ENCODE measurements around the gene CAPZB.
A peak's percentile ranks its signal among the peaks of the same experiment; 100 is the strongest.

CAPZB gene

DNA sequence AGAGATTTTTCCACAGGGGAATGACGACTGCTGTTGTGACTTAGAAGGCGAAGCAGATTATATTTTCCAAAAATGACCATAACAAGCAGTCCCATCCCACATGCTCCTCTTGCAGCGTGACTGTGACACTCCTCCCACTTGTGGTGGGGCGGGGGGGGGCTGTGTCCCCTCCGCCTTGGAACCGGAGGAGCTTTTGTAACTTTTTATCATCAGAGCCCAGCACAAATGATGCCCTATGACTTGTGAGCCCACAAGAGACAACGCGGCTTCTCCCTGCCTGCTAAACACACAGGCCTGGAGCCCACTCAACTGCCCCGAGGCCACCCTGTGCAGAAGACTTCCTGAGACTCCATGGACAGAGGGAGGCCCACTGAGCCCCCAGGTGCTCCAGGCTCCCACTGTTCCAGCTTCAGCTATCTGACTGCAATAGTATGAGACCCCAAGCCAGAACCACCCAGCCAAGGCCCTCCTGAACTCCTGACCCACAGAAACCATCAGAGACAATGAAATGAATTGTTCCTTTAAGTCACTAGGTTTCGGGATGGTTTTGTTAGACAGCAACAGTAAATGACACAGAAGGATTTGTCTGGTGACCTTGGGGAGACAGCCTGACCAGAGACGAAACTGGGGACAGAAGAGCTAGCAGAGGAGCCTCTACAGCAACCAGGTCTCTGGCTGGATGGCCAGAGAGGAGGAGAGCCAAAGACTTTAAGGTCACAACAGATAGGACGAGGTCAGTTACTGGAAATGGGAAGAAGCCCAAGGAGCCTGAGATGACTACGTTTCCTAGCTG lies 58.8 kb downstream of the CAPZB start:
- no peak for DNase-seq

DNA sequence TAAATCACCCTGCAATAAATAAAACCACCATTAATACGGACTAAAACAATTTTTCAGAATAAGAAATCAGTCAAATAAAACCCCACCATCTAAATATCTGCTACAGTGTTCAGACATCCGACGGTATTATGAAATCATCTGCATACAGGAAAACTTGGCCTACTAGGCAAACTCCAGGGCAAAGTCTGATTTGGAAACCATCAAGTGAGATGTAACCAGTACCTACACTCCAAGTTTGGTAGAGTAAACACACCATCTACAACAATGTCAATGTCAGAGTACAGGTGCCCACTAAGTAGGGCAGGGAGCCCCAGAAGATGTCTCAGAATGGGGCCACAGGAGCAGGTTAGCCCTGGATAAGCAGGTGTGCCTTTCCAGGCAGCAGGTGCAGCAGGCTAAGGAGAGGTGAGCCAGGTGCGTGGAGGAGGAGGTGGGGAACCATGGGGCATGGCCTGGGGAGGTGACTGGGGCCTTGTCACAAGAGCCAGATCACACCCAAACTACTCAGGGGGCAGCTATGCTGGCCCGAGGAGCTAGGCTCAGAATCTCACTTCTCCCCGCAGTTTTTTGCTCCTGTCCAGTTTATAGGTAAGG lies 59.6 kb downstream of the CAPZB start:
- peak; percentile 18 for DNase-seq

DNA sequence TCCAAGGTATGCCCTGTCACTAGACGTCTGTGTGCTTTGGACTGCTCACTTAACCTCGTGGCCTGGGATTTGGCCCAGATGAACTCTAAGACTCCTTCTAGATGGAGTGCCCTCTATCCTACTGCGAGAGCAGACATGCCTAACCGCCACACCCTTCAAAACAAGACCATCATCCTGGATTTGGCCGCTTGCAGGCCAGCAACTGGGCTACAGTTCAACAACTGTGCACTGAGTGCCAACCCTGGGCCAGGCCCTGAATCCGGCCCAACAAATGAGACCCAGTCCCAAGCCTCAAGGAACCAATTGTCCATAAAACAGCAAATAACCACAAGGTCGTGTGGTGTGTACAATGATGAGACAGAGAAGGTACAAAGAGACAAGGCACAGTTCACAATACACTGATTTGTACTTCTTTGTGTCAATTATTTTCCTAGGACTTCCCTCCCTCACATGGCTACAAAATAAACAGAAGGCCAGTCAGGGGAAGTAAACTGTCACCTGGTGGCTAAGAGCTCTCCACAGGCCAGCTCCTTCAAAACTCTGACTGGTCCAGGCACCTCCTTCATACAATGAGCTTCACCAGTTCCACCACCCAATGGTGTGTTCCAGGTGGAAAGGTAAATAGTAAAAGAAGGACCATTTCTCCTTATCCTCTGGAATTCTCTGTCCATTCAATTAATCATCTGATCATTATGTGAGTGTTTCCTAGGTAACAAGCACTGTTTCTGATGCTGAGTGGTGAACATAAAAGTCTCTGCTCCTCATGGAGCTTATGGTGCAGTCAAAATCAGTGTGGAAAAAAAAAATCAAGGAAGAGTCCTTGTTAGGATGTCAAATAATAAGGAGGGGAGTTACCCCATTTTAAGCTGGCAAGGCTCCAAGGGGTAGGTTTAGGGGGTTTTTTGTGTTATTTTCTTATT lies 60.4 kb downstream of the CAPZB start:
- peak; percentile 68 for DNase-seq

DNA sequence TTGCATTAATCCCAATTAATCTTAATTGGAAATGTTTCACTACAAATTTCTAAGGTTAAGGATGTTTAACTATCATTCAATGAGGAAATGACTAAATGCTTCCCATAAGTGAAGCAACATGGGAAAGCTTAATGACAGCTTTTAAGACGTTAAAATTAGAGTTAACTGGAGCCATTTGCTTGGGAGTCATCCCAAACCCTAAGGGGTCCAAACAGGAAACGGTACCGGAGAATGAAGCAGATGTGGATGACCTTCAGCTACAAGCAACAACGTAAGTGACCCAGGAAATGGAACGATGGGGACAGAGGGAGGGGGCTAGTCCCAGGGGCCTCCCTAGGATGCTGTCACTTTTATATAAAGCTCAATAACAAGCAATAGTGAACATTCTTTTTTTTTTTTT lies 62.2 kb downstream of the CAPZB start:
- no peak for DNase-seq

DNA sequence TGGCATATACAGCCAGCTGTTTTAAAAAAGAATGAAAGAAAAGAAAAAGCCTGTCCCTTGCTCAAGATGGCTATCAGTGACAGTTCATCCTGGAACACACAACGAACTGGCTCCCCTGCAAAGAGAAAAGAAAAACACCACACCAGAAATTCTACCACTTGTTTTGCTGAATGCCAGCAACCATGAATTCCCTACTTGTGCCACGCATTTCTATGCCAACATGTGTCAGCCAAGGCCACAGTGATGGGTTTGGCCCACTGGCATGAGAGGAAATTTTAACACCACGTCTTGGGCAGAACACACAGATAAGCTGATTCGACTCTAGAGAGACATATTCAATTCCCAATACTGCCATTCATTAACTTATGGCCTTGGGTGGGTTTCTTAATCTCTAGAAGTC lies 64.0 kb downstream of the CAPZB start:
- DNase-seq: no peak

DNA sequence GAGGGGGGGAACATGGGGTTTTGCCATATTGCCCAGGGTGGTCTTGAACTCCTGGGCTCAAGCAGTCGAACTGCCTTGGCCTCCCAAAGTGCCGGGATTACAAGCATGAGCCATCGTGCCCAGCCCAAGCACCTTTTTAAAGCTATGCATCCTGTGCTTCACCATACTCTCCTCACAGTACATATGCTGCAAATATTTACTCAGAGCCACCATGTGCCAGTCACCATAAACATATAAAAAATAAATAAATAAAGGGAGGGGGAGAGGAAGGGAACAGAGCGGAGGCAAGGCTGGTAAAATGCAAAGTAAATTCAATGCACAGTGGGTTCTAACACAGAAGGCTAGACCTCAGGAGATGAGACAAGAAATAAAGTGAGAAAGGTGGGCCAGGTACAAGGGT lies 64.7 kb downstream of the CAPZB start:
- no peak for DNase-seq

DNA sequence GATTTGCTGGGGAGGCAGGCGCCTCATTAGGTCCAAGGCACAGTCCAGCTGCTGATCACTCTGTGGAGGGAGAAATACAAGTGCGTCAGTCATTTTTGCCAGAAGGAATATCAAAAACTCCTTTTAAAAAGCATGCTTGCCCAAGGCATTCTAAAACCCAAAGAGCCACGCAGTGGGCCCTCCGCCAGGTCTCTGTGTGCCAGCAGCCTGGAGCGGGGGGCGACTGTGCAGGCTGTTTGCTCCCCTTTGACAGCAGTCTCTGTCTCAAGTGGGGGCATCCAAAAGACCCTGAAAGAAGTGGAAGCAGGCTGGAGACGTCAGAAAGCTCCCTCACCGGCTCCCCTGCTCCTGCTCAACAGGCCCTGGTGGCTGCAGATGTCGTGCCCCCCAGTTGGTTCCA lies 65.6 kb downstream of the CAPZB start:
- DNase-seq: no peak

DNA sequence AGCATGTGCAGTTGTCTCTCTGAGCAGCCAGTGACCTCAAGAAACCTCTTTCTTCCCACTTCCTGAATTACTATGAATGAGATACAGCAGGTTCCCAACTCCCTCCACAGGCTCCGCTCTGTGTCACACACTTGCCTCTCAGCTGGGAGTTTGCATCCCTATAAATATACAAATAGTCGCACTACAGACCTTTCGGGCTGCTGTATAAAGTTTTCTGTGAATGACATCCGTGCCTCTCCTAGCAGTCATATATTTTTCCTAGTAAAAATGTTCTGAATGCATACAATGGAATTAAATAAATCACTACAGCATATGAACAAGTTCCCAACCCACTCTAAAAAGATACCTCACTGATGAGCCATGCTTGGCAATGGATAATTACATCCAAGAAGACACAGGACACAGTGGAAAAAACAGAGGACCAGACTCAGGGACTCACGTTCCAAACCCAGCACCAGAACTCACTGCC lies 66.8 kb downstream of the CAPZB start:
- DNase-seq: no peak

DNA sequence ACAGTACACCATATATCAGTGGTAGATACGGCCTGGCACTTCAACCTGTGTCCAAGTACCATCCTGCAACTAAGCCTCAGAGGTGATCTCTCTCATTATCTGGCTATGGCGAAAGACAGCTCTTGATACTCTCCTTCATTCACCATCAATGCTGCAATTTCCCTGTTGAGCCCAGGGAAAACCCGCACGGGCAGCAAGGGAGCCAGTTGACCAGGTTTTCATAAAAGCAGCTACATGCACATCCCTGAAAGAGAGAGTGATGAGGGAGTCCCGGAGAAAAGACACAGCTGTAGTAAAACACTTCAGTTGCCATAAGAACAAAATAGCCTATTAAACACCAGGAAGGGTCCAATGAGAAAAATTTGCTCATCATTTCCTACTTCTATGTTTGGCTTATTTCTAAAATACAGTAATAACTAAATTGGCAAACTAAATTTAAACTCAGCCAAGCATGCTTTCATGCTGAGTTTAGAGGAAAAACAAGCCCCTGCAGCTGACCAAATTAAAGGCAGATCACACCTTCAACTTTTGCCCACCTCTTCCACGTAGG lies 68.3 kb downstream of the CAPZB start:
- no peak for DNase-seq

DNA sequence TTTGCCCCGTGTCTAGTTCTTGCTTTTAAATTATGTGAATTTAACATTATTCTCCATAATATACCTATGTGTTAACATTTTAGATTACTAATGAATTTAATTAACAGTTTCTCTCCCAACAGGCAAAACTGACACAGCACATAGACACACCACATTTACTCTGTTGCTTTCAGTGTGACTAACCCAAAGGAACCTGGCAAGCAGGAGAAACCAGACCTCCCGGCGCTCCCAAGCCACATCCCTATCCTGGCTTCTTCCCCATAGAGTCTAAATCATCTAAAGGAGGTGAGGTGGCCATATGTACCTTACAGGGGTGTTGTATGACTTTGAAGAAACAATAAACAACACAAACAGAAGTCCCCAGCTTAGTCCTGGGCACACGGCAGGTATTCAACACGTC lies 69.2 kb downstream of the CAPZB start:
- DNase-seq: no peak

DNA sequence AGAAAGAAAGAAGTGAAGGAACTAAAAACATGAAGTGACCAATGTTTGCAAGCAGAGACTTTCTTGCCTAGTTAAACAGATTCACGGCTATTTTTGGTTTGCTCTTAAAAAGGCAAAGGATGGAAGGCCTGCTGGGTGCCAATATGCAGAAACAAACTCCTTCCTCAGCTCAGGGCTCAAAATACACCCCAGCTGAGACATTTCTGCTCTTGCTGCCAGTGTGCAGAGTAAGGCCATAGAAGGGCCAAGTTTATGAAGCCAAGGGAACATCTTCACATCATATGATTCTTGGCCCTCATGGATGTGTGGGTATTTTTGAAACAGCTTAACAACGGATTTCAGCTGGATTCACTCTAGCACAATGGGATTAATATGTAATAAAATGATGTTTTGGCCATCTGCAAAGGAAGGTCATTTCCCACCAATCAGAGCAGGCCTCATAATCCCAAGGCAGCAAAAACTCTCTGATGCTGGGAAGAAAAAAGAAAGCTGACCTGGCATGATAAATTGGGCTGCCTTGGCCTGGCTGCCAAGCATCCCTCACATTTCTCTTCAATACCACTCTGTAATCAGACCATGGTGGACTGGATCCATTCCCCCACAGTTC lies 70.7 kb downstream of the CAPZB start:
- DNase-seq: no peak

DNA sequence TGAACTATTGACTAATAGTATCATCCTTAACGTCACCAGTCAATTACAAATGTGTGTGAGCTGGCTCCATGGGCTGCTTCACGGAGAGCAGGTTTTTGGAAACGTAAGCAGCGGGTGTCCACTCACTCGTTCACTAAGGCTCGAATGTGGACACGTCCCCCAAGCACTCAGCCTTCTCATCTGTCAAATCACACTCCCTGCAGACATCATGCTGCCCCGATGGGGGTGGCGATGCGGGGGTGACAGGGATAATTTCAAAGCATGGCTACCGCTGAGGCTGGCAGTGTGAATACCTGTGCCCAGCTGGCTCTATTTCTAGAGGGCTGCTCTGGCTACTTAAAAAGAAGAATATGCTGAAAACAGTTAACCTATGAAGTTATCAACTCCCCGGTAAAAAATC lies 71.3 kb downstream of the CAPZB start:
- no peak for DNase-seq

DNA sequence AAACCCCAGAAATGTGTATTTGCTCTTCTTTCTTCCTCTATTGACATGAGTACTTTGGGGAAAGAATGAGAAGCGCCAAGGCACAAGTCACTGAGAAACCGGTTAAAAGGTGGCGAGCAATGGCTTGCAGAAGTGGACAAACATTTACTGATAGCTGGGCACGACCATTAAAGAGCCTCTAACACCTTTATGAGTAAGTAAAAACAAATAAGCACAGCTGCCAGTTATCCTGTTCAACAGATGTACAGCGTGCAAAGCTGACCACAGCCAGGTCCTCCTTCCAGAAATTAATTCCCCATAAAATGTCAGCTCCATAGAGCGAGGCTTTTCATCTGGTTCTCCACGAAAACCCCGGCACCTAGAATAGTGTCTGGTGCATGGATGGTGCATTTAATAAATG lies 72.7 kb downstream of the CAPZB start:
- DNase-seq: peak; percentile 11

DNA sequence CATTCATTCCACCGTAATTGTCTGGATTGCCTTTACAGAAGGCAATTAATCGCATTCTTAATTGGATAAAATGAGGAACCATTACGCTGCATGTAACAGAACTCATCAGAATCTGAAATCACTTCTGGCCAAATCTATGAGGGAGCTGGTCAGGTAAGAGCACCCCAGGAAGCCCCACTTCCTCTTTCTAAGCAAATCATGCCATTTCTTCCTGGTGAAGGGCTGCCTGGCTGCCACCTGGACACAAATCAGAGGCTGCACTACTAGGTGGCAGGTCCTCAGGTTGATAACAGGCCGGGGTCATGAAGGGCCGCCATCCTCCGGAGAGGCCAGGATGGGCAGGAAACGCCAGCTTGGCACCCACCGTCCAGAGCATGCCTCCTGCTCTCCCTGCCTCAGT lies 73.7 kb downstream of the CAPZB start:
- no peak for DNase-seq

DNA sequence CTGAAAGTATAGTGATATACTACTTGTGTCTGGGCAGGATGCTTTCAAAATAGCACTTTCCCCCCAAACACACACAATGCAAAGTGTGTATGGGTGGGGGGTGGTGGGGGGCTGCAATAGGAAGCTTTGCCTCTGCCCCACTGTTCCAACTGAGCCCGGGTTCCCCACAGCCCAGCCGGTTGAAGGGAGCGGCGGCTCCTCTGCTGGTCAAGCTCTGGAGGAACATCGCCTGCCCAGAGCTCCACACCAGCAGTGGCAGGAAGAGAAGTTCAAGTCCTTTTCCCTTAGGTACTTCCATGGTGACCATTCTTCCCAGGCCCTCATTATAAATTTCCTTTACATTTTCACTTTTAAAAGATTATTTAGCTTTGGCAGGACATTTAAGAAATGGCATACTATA lies 74.9 kb downstream of the CAPZB start:
- no peak for DNase-seq

DNA sequence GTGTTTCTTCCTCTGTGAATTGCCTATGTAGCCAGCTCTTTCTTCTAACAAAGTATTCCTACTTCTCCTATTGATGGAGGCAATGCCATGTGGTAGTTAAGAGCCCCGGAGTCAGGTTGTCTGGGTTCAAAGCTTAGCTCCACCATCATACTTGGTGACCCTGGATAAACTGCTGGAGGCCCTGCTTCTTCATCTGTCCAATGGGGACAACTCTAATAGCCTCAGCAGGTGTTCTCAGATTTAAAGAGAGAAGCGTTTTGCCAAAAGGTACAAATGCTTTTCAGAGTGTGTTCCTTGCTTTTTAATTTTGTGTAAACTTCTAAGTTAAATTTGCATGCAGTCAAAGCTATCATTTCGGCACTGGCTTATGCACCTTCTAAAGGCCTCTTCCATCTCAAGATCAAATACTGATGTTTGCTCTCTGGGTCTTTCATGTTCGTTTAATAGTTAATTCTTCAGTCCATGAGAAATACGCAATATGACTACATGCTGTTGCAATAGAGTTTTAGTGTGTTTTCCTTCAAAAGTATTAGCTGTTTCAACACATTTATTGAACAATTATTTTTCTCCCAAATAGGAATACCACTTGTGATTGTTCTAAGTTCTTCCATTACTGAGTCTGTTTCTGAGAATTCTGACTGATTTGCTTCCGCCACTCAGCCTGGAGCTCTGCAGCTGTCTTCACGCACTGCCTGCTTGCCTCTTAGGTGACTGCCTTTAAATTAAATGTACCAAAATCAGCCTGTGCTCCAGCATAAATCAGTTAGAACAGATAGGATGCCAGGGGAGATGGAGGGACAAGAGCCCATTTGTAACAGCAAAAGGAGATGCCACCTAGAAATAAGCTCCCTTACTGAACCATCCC lies 75.6 kb downstream of the CAPZB start:
- no peak for DNase-seq

DNA sequence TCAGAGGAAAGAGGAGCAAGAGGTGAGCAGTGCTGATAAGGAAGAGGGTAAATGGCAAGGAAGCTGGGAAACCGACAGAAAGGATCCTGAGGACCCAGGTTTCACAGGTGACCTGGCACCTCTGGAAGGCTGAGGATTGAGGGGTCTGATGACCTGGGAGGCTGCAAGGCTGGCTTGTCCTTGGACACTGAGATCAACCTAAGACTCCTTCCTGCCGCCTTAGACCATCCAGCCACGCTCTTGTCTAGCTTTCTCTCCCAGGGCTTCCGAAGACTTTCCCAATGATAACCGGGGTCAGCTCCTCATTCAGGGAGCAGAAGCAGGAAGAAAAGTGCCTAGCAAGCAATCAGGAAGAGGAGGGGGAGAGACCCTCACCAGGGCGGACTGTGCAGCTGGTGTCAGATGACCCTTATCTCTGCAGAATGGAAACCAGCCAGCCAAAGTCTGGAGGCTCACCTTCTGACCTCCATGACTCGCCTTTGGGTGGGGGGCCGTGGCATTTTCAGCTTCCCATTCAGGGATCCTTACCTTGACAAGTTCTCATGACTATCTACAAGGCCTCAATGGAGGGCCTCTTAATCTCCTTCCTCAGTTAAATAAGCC lies 77.7 kb downstream of the CAPZB start:
- DNase-seq: no peak

DNA sequence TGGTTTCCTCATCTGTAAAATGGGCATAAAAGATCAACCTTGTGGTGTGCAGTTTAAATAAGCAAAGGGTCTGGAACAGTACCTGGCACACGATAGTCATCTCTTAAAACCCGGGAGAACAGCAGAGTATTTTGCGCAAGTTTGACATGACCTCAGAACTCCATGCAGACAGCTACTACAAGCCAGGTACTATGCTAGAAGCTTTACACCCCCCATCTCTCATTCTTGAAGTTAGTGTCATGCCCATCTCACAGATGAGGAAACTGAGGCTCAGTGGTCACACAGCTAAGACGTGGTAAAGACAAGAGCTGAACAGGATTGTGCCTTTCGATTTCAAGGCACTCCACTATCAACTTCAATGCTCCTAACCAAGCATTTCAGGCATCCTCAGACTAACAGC lies 78.7 kb downstream of the CAPZB start:
- DNase-seq: no peak

DNA sequence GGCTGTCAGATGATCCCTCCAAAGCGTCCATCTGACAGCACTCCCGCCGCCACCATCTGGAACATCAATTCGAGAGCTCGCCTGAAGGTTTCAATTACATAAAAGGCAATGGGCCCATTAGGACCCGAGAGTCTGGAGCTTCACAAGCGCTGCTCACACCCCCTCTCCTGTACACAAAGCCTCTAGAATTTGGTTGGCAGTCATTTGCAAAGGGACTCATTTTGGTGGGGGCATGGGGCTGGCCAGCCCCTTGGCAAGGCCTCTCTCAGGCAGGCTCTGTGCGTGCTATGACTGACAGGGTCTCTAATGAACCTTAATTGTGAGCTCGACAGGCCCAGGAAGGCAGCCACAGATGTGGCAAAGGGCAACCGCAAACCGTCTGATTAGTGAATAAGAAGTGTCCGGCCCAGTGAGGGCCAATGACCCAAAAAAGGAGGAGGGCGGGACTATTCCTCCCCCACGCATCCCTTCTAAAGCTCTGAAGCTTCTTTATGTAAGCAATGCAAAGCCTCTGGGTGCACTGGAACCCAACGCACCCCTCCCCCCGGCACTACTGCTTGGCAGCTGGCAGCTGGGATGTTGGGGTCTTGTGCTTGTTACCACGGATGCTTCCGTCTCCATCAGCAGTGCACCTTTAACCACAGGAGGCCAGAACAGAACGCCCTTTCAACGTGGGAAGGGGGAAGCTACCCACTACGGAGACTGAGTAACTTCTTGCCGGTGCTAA lies 79.4 kb downstream of the CAPZB start:
- DNase-seq: peak; percentile 91

DNA sequence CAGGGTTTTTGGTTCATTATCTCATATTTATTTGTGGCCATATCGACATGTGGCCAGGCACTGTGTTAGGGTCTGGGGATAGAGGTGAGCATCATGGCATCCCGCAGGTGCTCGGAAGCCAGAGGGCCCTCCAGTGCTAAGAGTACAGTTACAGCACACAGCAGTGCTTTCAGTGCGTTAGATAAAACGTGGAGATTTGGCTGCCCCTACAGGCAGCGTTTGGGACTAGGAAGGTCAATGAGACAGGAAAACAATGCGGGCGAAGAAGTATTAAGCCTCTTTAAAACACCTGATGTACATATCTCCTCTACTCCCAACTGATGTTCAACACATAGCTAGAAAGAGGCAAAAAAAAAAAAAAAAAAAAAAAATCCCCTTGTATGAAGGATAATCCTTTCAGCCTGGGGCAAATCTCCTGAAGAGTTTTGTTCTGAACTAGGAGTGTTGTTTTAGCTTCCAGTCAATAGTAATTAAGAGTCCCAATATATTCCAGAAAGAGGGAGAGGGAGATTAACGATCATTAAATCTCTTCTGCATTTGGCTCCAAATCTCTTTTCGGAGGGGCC lies 80.1 kb downstream of the CAPZB start:
- DNase-seq: peak; percentile 81
